ENCODE measurements around the gene IZUMO2. TPM values are rescaled to one million over a fixed set of nuclear protein-coding genes. Genes with fewer than 3 reads are reported as not detected.

The IZUMO2 gene
- polyA plus RNA-seq, 1 donor from 2014 or later, result not detected

- TF ChIP-seq MXI1 (conservative IDR thresholded peaks at IDR 0.05; ENCODE audit: poor library complexity, severe bottlenecking) (no peak), SMC3 (conservative IDR thresholded peaks at IDR 0.05; ENCODE audit: poor library complexity) (no peak), CTCF (IDR thresholded peaks at IDR 0.05; ENCODE audit: poor library complexity, severe bottlenecking) (no peak), EP300 (conservative IDR thresholded peaks at IDR 0.05; ENCODE audit: poor library complexity, severe bottlenecking) (no peak), REST (IDR thresholded peaks at IDR 0.05; ENCODE audit: borderline replicate concordance) (no peak), POLR2AphosphoS5 (IDR thresholded peaks at IDR 0.05) (no peak), EZH2 (IDR thresholded peaks at IDR 0.05; ENCODE audit: borderline replicate concordance, insufficient read depth, low read length, poor library complexity, severe bottlenecking) (no peak), RAD21 (conservative IDR thresholded peaks at IDR 0.05) (no peak), TAF1 (IDR thresholded peaks at IDR 0.05; ENCODE audit: low read depth) (no peak)
- H3K9me3 ChIP-seq (ENCODE audit: low read length), result no peaks in the 10 kb centered on the region
Observed at GRCh38 chr19:50196322-50196932, 33.3 kb upstream of the IZUMO2 start.

GRCh38 chr19:50195224-50195623, 32.1 kb upstream of the IZUMO2 start:
- Histone ChIP-seq H3K4me2 (ENCODE audit: low read length) (no peak overlapping the region), H4K20me1 (ENCODE audit: insufficient read depth) (no peaks in the 10 kb centered on the region), H3K4me3 (ENCODE audit: low read length) (no peak overlapping the region), H3K9ac (ENCODE audit: low read length) (no peak overlapping the region), H3K9me2 (ENCODE audit: insufficient read depth, low read length) (no peaks in the 10 kb centered on the region), H3K36me3 (ENCODE audit: insufficient read depth, low read length) (no peaks in the 10 kb centered on the region), H2AFZ (ENCODE audit: low read depth, low read length) (no peak overlapping the region), H3F3A (ENCODE audit: insufficient read depth, low read length, poor library complexity, severe bottlenecking) (no peaks in the 10 kb centered on the region), H3K79me2 (replicated peaks; ENCODE audit: insufficient read depth, low read length) (no peaks in the 10 kb centered on the region), H3K27me3 (ENCODE audit: insufficient read depth, low read depth, low read length) (no peaks in the 10 kb centered on the region), H3K27ac (ENCODE audit: low read length) (no peak overlapping the region), H3K9me3 (ENCODE audit: low read length) (no peaks in the 10 kb centered on the region)
- TF ChIP-seq CTCF (IDR thresholded peaks at IDR 0.05; ENCODE audit: poor library complexity, severe bottlenecking) (no peak), POLR2AphosphoS5 (IDR thresholded peaks at IDR 0.05) (no peak), EZH2 (IDR thresholded peaks at IDR 0.05; ENCODE audit: borderline replicate concordance, insufficient read depth, low read length, poor library complexity, severe bottlenecking) (no peak), EP300 (conservative IDR thresholded peaks at IDR 0.05; ENCODE audit: poor library complexity, severe bottlenecking) (no peak), REST (IDR thresholded peaks at IDR 0.05; ENCODE audit: borderline replicate concordance) (no peak), SMC3 (conservative IDR thresholded peaks at IDR 0.05; ENCODE audit: poor library complexity) (no peak), MXI1 (conservative IDR thresholded peaks at IDR 0.05; ENCODE audit: poor library complexity, severe bottlenecking) (no peak), TAF1 (IDR thresholded peaks at IDR 0.05; ENCODE audit: low read depth) (no peak)

More at GRCh38 chr19:50196322-50196932, 33.3 kb upstream of the IZUMO2 start:
- H3K4me3 ChIP-seq (ENCODE audit: low read length), result no peak overlapping the region
- H3K9me2 ChIP-seq (ENCODE audit: insufficient read depth, low read length), result no peaks in the 10 kb centered on the region
- no peaks in the 10 kb centered on the region for H3K36me3 ChIP-seq (ENCODE audit: insufficient read depth, low read length)
- H3F3A ChIP-seq (ENCODE audit: insufficient read depth, low read length, poor library complexity, severe bottlenecking), result no peaks in the 10 kb centered on the region
- H3K79me2 ChIP-seq (replicated peaks; ENCODE audit: insufficient read depth, low read length), result no peaks in the 10 kb centered on the region
- no peak overlapping the region for H2AFZ ChIP-seq (ENCODE audit: low read depth, low read length)
- H3K4me2 ChIP-seq (ENCODE audit: low read length), result no peak overlapping the region
- H4K20me1 ChIP-seq (ENCODE audit: insufficient read depth), result no peaks in the 10 kb centered on the region
- H3K9ac ChIP-seq (ENCODE audit: low read length), result no peak overlapping the region
- no peak overlapping the region for H3K27ac ChIP-seq (ENCODE audit: low read length)
- no peaks in the 10 kb centered on the region for H3K27me3 ChIP-seq (ENCODE audit: insufficient read depth, low read depth, low read length)

Data from neural cell (in vitro differentiated cells).